Activated CD4-positive, alpha-beta T cell treated with anti-CD3 and anti-CD28 coated beads for 4 hours (primary cell): ENCODE data around the gene CD74.
A peak's percentile ranks its signal among the peaks of the same experiment; 100 is the strongest.

Experiments used
- DNase-seq, 2 donors: peaks; one replicate each; pipeline ENCODE4 v3.0.0-alpha.2; 2020

CD74 gene

GRCh38 chr5:150409638-150410523, 2.8 kb downstream of the CD74 start:
- DNase-seq, result peak; percentile 26 to 47

- DNase-seq, result no peak
Measured at GRCh38 chr5:150408231-150408943, 4.3 kb downstream of the CD74 start.

GRCh38 chr5:150407096-150407720, 5.5 kb downstream of the CD74 start:
- no peak for DNase-seq

- DNase-seq, result no peak
Measured at GRCh38 chr5:150406723-150407095, 6.0 kb downstream of the CD74 start.

GRCh38 chr5:150406103-150406722, 6.5 kb downstream of the CD74 start:
- DNase-seq, result no peak

DNA sequence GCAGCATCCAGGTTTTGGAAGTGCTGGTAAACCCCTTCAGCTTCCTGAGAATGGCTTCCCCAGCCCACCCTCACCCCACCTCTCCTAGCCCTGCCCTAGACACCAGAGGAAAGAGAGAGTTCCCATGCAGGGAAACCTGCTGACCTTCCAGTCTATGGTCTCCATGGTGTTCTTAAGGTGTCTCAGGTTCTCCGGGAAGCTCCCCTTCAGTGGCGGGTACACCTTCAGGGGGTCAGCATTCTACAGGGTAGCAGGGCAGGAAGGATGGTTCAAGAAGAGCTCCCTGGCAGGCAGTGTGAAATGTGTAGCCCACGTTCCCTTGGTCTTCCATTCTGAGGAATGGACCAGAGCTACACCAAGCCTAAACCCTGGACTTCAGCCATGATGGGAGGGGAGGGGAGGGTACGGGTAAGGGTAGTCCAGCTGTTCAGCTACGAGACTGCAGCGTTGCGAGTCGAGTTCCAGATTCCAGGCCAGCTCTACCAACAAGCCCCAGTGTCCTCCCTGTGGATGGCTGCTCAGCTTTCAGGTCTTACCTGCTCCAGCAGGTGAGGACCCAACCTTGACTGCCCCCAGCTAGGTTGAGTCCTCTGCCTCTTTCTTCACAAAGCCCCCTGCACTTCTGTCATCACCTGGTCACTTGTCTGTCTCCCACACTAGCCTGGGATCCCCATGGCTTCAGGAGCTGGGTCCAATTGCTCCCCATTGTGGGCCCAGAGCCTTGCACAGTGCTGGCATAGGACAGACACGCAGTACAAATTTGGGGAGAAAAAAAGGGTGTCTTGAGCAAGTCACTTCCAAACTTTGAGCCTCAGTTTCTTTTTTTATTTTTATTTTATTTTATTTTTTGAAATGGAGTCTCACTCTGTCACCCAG, 7.5 kb downstream of the CD74 start:
- no peak for DNase-seq

DNA sequence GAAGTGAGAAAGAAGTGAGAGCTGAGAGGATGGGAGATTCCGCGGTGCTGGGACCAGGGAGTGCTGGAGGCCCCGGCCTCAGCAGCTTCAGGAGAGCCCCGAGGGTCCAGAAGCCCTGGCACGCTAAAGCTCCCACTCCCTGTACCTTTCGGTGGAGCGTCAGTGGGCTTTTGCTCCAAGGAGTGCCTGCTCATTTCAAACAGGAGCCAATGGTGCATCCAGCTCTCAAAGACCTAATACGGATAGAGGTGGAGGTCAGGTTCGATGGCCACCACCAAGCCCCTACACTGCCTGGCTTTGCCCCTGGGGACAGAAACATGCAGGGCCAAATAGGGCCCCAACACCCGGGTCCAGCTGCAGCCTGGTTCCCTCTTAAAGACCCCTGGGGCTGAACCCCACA, 8.2 kb downstream of the CD74 start:
- DNase-seq, result no peak

- no peak for DNase-seq
Measured at GRCh38 chr5:150404121-150404520, 8.6 kb downstream of the CD74 start.

DNA sequence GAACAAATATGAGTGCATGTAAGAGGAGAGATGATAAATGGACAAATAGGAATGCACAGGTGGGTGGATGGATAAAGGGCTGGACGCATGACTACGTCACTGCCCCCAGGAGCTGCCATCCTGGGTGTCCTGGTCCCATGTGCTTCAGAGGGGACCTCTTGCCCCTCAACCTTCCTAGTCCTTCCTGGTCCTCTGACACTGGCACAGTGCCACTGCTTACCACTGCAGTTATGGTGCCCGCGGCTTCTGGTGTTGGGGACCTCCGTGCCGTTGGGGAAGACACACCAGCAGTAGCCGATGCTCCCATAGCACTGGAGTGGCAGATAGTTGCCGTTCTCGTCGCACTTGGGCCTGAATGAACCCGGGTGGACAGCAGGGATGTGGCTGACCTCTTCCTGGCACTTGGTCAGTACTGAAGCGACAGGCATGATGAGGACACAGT, 9.8 kb downstream of the CD74 start:
- DNase-seq, result no peak

DNA sequence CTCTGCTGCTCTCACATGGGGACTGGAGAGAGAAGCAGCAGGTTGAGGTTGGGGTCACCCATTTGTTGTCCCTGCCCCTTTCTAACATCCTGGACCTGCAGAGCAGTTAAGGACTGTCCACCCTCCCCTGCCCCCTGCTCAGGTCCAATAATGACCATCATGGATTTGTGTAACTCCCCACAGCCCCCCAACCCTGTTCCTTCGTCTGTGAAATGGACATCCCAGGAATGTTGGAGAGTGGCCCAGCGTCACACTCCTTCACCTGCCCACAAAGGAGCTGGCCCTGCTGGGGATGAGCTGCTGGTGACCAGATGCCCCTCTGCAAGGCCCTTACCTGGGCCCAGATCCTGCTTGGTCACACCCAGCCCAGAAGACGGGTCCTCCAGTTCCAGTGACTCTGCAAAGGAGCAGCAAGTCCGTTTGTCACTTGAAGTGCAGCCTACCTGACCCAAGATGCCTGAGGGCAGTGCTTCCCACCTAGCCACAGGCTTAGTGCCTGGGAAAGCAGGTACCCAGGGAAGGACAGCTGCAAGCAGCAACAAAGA, 10.4 kb downstream of the CD74 start:
- no peak for DNase-seq

- no peak for DNase-seq
Measured at GRCh38 chr5:150401376-150402228, 11.1 kb downstream of the CD74 start.

DNA sequence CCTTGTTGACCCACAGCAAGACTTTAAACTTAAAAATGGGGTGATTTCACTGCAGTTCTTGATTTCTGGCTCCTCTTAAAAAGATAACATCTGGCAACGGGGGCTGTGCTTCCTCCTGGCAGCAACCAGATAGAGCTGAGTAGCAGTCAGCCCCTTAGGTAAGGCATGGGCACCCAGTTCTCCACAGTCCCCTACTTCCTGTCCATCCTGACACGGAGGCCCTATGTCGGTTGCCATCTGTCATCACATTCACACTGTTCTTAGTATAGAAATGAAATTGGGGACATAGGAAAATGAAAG, 11.7 kb downstream of the CD74 start:
- DNase-seq, result no peak

DNA sequence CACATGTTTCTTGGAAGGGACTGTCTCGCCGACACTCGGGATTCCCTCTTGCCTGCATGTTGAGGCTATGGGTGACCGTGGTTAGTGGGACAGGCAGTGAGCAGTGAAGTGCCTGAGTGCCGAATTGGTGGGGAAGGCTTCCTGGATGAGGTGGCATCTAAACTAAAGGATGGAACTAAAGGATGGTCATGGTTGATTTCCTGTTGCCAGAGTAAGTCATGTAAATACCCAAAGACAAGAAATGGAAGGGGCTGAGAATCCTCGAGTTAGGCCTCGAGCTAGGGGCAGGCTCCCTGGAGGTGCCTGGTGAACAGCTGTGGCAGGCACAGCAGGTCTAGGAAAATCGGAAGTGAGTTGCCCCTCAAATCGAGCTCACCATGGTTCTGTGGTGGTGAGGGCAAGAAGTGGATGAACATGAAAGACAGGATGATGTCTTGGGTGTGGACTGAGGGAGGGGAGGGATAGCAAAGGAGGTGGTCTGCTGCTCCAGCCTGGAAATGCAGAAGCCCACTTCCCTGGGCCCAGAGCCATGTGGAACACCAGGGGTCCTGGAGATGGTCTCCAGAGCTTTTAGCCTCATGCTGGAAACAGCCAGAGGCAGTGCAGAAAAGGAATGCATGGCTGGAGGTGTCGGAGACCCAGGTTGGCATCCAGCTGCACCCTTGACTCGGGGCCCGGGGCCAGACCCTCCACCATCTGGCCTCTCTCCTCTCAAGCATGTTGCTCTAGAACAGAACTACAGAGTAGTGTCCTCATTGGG, 12.2 kb downstream of the CD74 start:
- no peak for DNase-seq

- no peak for DNase-seq
Measured at GRCh38 chr5:150399524-150400211, 13.0 kb downstream of the CD74 start.

DNA sequence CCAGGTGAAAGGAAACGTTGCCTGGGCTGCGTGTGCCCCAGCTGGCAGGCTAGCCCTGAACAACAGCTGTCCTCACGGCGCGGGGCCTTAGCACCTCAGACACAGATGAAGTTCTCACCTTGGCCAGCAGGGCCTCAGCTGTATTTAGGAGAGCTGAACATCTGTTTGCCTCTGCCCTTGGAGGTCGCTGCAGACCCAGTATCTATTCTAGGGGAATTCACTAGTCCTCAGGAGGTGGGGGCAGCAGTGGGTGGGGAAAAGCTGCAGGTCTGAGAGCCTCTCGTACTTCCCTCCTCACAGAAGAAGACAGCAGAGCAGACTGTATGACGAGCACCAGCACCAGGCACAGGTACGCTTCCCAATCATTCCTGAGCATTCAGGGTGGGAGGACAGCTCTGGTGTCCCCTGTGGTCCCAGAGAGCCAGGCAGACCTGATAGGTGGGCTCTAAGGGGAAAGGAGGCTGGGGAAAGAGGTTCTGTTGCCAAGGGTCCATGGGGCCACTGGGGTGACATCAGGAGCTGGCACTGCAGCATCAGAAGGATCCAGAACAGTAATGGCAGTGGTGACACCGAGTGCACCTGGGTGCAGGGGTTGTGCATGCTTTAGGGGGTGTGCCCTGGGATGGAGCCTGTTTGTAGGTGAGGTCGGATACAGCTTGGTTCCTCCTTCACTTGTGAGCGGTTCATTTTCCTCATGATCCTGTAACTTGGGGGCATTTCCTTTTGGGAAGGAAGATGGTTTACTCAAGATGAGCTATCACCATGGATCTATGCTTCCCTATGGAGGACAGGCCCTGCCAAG, 13.8 kb downstream of the CD74 start:
- DNase-seq, result no peak

GRCh38 chr5:150397782-150398721, 14.7 kb downstream of the CD74 start:
- no peak for DNase-seq

- no peak for DNase-seq
Measured at GRCh38 chr5:150397146-150397781, 15.4 kb downstream of the CD74 start.
